ENCODE data around the gene NFYB.

Gene NFYB

GRCh38 chr12:104143002-104143401 is 5.0 kb upstream of the NFYB start:
- no peak for TF ChIP-seq CTCF (IDR thresholded peaks at IDR 0.05; ENCODE audit: low read depth, low read length)

DNA sequence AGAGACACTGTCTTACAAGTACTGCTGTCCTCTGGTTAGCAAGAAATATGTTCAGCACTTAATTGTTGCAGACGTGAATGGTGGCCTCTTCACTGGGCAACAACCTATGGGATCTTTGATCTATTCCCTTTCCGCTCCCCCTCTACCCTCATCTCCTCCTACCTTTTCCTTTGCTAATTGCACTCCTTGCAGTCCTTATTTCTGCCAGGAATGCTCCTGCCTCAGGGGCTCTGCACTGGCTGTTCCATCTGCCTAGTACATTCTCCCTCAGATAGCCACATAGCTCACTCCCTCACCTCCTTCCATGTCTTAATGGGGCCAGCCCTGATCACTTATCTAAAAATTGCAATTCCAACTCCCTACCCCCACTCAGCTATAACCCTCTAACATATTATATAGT is 4.5 kb upstream of the NFYB start:
- H3K4me3 ChIP-seq (ENCODE audit: low read depth, low read length), result no peak overlapping the region
- no peak for TF ChIP-seq CTCF (IDR thresholded peaks at IDR 0.05; ENCODE audit: low read depth, low read length)

More at GRCh38 chr12:104143002-104143401, 5.0 kb upstream of the NFYB start:
- H3K4me3 ChIP-seq (ENCODE audit: low read depth, low read length), result no peak overlapping the region

DNA sequence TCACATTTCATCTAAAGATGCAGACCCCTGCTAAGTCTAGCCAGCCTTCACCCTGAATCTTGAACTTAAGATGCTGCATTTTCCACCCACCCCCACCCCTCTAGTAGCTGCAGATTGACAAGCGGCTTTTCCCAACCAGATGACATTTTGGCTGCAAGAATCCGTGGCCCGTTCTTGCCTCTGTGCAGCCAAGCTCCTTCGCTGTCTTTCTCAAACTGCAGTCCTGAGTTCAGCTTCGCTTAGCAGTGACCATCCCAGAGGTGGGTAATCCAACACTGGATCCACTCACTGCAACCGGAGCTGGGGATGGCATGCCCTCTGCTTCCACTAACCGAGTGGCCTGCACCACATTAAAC is 765 bp upstream of the NFYB start:
- H3K4me3 ChIP-seq (ENCODE audit: low read depth, low read length), result peak overlapping the region; percentile 50
- no peak for TF ChIP-seq CTCF (IDR thresholded peaks at IDR 0.05; ENCODE audit: low read depth, low read length)

DNA sequence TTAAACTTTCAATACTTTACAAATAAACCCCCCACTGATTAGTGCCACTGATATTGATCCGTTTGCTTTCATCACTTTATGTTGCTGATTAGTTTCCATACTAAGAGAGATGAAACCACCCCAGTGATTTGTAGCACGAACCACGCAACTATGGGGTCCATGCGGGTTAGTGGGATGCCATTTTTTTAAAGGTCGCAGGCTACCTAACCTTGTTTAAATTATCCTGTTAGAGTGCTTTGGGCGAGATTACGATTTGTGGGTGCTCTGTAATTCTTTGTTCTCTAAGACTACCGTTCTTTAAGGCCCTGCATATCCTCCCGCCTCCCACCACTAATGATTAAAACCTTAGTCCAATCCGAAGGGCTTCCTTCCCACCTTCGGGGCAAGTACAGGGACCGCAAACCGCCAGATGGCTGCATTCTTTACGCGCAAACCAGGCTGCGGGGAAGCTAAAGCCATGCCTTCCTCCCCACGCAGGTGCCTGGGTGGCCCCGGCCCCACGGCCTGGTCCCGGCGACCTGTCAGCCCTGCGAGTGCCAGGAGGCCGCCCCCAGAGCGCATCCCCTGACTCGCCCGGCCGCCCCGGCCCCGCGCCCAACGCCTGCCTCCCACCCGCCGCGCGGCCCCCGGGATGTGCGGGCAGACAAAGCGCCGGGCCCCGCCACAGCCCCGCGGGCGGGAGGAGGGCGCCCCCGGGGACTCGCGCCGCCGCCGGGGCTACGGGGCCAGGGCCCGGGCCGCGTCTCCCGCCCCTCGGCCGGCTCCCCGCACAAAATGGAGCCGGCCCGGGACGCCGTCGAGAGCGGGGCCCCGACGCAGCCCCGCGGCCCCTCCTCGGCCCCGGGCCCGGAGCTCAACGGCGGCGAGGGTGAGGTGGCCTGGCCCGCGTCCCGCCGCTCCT is 759 bp downstream of the NFYB start:
- H3K4me3 ChIP-seq (ENCODE audit: low read depth, low read length), result peak overlapping the region; percentile 81
- no peak for TF ChIP-seq CTCF (IDR thresholded peaks at IDR 0.05; ENCODE audit: low read depth, low read length)

DNA sequence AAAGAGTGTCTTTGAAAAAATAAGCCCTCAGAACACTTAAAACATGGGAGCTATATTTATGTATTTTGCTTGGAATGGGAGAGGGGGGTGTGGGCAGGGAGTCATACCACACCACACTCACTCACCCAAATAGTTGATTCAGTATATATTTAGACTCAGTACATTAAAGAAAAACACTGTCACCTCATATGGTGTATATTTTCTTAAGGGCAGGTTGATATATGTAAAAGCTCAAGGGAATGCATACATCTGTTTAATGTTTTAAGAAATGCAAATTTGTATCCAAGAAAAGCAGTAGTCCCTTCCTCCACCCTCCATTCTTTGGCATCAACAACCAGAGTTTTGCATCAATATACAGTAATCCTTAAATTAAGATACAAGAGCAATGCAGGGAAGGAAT is 1.4 kb downstream of the NFYB start:
- H3K4me3 ChIP-seq (ENCODE audit: low read depth, low read length), result peak overlapping the region; percentile 81
- no peak for TF ChIP-seq CTCF (IDR thresholded peaks at IDR 0.05; ENCODE audit: low read depth, low read length)

GRCh38 chr12:104134882-104135281 is 3.1 kb downstream of the NFYB start:
- TF ChIP-seq CTCF (IDR thresholded peaks at IDR 0.05; ENCODE audit: low read depth, low read length), result no peak
- no peak overlapping the region for H3K4me3 ChIP-seq (ENCODE audit: low read depth, low read length)

DNA sequence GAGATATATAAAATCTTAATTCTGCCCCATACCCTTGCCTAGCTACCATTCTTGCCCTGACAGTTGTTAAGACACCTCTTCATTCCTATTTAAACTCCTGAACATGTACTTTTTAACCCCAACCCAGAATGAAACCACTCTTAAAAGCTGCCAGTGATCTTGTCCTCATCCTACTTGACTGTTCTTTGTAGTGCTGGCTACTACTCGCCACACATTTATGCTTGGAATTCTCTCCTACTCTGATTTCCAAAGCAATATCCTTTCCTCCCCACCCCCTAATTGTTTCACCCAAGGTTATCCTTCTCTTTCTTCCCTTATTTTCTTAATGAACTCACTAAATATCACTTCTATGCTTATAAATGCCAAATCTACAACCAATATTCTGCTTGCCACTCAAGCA is 4.1 kb downstream of the NFYB start:
- H3K4me3 ChIP-seq (ENCODE audit: low read depth, low read length), result no peak overlapping the region

More for the DNA sequence above, 4.1 kb downstream of the NFYB start:
- TF ChIP-seq CTCF (IDR thresholded peaks at IDR 0.05; ENCODE audit: low read depth, low read length), result no peak

All from WI38 (cell line).